Subcutaneous abdominal adipose tissue (tissue), 5 donors: ENCODE data around the gene FAM83F.

Experiments used
- H3K27ac ChIP-seq: one replicate; pipeline ENCODE4 v1.7.0; 2013; ENCODE audit warnings: low read depth, mild to moderate bottlenecking, inconsistent platforms, low read length, moderate library complexity
- H3K27me3 ChIP-seq, 5 donors: one replicate each; pipeline ENCODE4 v1.7.0; 2013; ENCODE audit warnings: low read length in 5 of 5, inconsistent platforms in 1 of 5; ENCODE audit not compliant: control insufficient read depth in 5 of 5, insufficient read depth in 4 of 5
- H3K36me3 ChIP-seq, 5 donors: one replicate each; pipeline ENCODE4 v1.7.0; 2013; ENCODE audit warnings: low read length in 5 of 5; ENCODE audit not compliant: control insufficient read depth in 5 of 5, insufficient read depth in 5 of 5
- H3K4me1 ChIP-seq, 5 donors: one replicate each; pipeline ENCODE4 v1.7.0; 2013; ENCODE audit warnings: low read length in 5 of 5, mild to moderate bottlenecking in 3 of 5, moderate library complexity in 1 of 5; ENCODE audit not compliant: control insufficient read depth in 5 of 5, insufficient read depth in 5 of 5
- H3K4me3 ChIP-seq, 5 donors: one replicate each; pipeline ENCODE4 v1.7.0; 2013; ENCODE audit warnings: low read length in 5 of 5, low read depth in 1 of 5
- H3K9ac ChIP-seq, 5 donors: one replicate each; pipeline ENCODE4 v1.7.0; 2013; ENCODE audit warnings: low read length in 5 of 5, mild to moderate bottlenecking in 4 of 5, moderate library complexity in 3 of 5
- H3K9me3 ChIP-seq, 5 donors: one replicate each; pipeline ENCODE4 v1.7.0; 2013; ENCODE audit warnings: low read length in 5 of 5; ENCODE audit not compliant: control insufficient read depth in 5 of 5
- donor health status: healthy.
- donor health status: healthy.
- donor health status: healthy.
- donor health status: healthy.
- donor health status: healthy.

FAM83F gene

DNA sequence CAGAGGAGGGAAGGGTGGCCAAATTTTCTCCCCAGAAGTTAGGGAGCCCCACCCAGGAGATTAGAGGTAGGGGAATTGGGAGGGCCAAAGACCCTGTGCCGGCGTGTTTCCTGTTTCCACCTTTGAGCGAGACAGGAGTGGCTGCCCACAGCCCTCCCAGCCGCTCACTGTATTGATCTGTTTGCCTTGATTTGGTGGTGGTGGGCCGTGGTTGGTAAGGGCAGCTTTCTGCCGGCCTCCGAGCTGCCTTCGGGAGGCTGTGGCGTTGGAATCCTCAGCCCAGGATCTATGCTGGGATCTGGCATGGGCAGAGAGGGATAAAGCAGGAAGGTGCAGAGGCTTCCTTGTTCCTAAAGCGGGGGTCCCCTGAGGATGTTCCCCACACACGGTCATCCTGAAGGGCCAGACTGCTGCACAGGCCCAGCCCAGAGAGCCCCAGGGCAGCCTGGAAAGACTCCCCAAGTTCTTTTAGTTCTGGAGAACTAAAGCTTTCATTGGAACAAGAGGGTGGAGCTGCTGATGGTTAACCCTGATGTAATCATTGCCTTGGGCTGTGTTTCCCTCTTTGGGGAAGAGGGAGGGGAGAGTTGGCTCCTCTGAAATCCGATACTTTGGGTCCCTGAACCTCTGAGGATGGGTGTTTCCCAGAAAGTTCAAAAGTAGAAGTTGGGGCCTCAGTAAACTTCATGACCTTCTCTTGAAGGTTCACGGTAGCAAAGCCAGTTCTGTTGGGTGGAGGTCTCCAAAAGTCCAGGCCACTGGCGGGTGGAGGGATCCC lies 7.2 kb downstream of the FAM83F start:
- Histone ChIP-seq H3K27me3 (no peaks in the 10 kb centered on the region), H3K9me3 (no peaks in the 10 kb centered on the region), H3K27ac (no peak overlapping the region), H3K9ac (no peak overlapping the region), H3K4me1 (peaks cover 3 to 38% (median 26%) of the 10 kb centered on the region in 5 donors), H3K36me3 (no peaks in the 10 kb centered on the region), H3K4me3 (no peak overlapping the region)

DNA sequence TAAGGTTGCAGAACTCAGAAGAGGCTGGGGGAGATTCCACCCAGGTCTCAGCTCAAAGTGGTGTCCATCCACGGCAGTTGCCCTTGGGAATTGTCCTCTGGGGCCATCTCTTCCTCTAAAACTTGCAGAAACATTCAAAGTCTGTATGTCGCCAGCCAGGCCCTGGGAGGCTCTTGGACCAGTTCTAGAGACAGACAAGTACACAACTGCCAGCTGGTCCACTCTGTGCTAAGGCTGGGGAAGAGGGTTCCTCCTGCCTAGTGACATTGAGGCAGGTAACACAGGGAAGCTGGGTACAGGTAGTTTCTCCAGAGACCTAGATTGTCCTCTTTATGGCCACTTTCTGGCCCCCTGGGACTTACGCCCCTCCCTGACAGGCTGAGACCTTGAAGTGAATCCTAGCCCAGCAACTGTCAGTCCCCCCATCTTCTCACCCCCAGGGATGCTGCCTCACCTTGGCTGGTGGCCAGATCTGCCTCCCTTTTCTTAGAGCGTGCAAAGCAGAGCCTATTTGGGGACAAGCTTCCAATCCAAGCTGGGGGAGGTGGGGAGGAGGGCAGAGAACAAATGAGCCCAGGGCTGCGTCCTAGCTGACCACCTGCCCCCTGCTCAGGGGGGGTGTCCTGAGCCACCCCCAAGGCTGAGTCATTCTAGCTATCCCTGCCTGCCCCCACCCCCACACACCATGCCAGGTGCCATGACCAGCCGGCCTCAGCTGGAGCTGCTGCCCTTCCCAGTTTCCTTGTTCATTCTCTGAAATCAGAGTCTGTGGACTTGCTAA lies 8.4 kb downstream of the FAM83F start:
- Histone ChIP-seq H3K4me3 (no peak overlapping the region), H3K27me3 (peaks cover 0 to 6% (median 0%) of the 10 kb centered on the region in 5 donors), H3K4me1 (peaks cover 4 to 31% (median 19%) of the 10 kb centered on the region in 5 donors), H3K9ac (no peak overlapping the region), H3K9me3 (no peaks in the 10 kb centered on the region), H3K36me3 (no peaks in the 10 kb centered on the region), H3K27ac (no peak overlapping the region)

DNA sequence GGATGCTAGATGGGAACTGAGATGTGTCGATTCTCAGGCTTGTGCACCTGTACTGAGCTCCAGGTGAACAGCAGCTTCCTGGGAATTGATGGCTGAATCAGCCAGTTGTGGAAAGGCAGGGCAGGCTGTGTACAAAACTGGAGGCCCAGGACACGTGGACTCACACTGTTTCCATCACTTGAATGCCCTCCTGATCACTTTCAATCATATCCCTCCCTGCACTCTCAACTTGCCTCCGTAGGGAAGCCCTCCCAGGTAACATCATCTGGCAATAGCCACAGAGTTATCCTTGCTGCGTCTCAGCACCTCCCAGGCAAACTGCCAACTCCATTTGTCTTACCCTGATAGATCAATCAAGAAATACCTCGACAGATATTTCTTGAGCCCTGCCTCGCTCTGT lies 10.1 kb downstream of the FAM83F start:
- H3K9me3 ChIP-seq: no peaks in the 10 kb centered on the region
- H3K4me3 ChIP-seq: no peak overlapping the region
- peaks cover 0 to 11% (median 8%) of the 10 kb centered on the region in 5 donors for H3K27me3 ChIP-seq
- H3K9ac ChIP-seq: no peak overlapping the region
- peaks cover 4 to 32% (median 17%) of the 10 kb centered on the region in 5 donors for H3K4me1 ChIP-seq
- no peak overlapping the region for H3K27ac ChIP-seq
- H3K36me3 ChIP-seq: no peaks in the 10 kb centered on the region

DNA sequence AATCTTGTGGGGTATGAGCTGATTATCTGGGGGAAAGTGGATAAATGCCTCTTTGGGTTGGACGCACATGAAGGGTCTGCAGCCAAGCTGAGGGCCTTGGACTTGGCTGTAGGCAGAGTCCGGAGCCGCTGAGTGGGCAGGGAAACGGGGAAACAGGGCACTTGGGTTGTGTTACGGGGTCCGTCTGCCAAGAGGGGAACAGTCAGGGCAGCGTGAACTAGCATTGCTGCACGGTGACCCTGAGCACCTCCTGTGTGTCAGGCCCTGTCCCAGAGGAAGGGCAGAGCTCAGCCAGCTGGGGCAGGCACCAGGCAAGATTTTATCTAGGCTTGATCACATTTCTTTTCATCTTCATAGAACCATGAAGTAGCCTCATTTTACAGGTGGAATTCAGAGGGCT lies 11.9 kb downstream of the FAM83F start:
- peaks cover 0 to 22% (median 12%) of the 10 kb centered on the region in 5 donors for H3K27me3 ChIP-seq

DNA sequence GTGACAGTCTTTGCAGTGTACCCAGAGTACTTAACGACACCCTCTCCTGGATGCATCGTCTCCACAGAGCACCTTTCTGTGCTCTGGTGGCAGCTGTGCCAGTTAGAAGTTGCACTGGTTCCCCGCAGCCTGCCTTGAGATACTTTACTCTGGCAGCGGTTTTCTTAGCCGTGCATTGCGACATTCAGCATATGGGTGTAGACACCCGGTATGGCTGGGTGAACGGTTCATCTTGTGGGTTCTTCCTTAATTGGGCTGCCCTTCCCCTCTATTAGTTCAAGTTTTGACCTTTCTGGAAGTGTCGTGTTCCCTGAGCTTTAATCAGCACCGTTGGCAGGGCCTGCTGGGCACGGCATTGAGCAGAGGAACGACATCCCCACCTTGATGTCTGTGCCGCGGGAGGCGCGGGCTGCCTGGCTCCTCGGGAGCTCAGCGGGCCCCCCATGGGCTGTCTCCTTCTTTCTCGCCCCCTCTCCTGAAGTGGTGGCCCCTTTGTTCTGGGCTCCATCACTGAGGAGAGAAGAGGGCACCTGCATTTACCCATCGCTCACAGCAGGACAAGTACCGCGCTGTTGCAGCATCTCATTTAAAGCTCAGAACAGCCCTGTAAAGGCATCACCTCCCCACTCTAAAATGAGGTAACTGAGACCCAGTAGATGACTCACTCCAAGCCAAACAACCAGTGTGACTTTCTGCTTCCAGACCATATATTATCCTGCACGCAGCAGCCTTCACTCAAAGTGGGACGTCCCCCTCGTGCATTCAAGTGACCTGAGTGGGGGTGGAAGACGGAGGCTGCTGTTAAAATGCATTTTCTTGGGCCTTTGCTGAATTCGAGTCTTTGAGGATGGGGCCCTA lies 13.3 kb downstream of the FAM83F start:
- Histone ChIP-seq H3K4me3 (no peak overlapping the region), H3K4me1 (peaks cover 5 to 41% (median 27%) of the 10 kb centered on the region in 5 donors), H3K9me3 (no peaks in the 10 kb centered on the region), H3K36me3 (no peaks in the 10 kb centered on the region), H3K27ac (no peak overlapping the region), H3K27me3 (peaks cover 0 to 22% (median 12%) of the 10 kb centered on the region in 5 donors), H3K9ac (no peak overlapping the region)

More for the DNA sequence above, 11.9 kb downstream of the FAM83F start:
- Histone ChIP-seq H3K9ac (no peak overlapping the region), H3K4me3 (no peak overlapping the region), H3K27ac (no peak overlapping the region), H3K9me3 (no peaks in the 10 kb centered on the region), H3K36me3 (no peaks in the 10 kb centered on the region), H3K4me1 (peaks cover 5 to 41% (median 27%) of the 10 kb centered on the region in 5 donors)

DNA sequence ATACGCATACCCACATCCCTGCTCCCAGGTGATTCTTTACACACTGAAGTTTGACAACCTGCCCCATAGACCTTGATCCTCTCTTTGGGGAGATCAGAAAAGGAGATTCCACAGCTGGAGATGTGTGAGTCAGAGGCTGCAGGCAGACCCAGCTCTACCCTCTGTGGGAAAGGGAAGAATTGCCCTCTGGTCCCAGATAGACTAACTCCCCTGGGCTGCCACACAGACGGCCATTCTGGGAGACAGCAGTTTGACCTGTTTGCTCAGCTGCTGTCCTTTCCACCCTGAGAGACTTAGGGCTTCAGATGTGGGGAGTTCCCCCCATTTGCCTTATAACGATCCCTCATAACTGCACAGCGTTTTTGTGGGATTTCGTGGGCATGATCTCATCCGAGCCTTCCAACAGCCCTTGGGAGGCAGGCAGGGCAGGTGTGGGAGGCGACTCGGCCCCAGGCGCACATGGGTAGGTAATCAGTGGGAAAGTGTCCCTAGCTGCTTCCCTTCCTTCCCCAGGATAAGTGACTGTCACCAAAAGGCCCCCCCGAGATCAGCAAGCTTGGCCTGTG lies 14.1 kb downstream of the FAM83F start:
- peaks cover 0 to 22% (median 12%) of the 10 kb centered on the region in 5 donors for H3K27me3 ChIP-seq
- H3K27ac ChIP-seq: no peak overlapping the region
- H3K4me3 ChIP-seq: no peak overlapping the region
- H3K36me3 ChIP-seq: no peaks in the 10 kb centered on the region
- H3K4me1 ChIP-seq: peaks cover 5 to 41% (median 27%) of the 10 kb centered on the region in 5 donors
- H3K9me3 ChIP-seq: no peaks in the 10 kb centered on the region
- no peak overlapping the region for H3K9ac ChIP-seq

- Histone ChIP-seq H3K4me3 (peak overlapping the region in 3 of 5 donors; percentile 4 to 39 (median 15)), H3K27ac (no peak overlapping the region), H3K36me3 (no peaks in the 10 kb centered on the region), H3K9ac (no peak overlapping the region), H3K4me1 (peaks cover 5 to 41% (median 27%) of the 10 kb centered on the region in 5 donors), H3K27me3 (peaks cover 0 to 22% (median 12%) of the 10 kb centered on the region in 5 donors), H3K9me3 (no peaks in the 10 kb centered on the region)
These were observed 14.6 kb downstream of the FAM83F start for GRCh38 chr22:40009292-40009774.

DNA sequence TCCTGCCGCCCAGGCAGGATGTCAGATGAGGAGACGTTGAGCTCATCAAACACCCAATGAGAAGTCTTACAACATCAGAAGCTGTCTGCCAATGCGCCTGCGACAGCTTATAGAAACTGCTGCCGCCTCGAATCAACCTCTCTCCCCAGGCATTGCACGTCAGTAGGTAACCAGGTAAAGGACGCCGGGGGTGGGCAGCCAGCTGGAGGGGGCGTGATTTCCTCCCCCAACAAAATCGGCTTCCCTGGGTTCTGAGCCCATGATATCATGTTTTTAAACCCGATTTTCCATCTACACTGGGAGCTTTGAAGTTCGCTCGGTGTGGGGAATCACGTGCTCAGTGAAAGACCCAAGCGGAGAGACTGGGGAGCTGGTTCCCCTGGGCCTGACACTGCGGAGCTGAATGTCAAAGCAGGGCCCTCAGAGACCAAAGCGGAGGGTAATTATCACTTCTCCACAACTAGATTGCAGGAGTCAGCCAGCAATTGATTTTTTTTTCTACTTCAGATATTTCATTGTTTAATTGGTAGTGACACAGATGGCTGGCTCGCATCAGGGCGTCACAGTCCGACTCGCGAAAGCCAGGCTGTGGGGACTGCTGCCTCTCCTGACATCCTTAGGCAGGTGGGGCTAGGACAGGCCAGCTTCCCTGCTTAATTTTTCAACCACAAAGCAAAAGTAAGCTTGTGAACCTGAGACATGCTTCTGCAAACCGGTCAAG lies 15.4 kb downstream of the FAM83F start:
- H3K9me3 ChIP-seq: no peaks in the 10 kb centered on the region
- peak overlapping the region in 2 of 5 donors; percentile 4 to 39 for H3K4me3 ChIP-seq
- no peaks in the 10 kb centered on the region for H3K36me3 ChIP-seq
- peaks cover 5 to 41% (median 31%) of the 10 kb centered on the region in 5 donors for H3K4me1 ChIP-seq
- peaks cover 0 to 22% (median 12%) of the 10 kb centered on the region in 5 donors for H3K27me3 ChIP-seq
- H3K9ac ChIP-seq: no peak overlapping the region
- no peak overlapping the region for H3K27ac ChIP-seq

DNA sequence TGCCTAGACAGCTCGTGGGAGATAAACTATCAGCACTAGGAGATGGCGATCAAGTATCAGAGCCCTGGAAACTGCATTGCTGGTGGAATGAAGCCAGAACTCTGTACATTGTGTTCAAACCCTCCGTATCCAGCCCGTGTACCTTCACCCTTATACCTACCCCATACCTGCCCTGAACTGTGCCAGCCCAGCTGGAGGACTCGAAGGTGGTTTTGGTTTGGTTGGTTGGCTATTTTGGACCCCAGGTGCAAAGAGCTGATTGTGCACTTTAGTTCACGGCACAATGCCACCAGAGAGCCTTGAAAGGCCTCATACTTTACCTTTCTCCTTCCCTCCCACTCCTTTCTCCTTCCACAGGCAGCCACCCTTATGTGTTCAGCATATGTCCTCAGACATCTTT lies 16.0 kb downstream of the FAM83F start:
- Histone ChIP-seq H3K4me1 (peaks cover 5 to 48% (median 38%) of the 10 kb centered on the region in 5 donors), H3K4me3 (peak overlapping the region in 1 of 5 donors; percentile 39), H3K27me3 (peaks cover 0 to 22% (median 12%) of the 10 kb centered on the region in 5 donors), H3K27ac (no peak overlapping the region), H3K36me3 (no peaks in the 10 kb centered on the region), H3K9ac (no peak overlapping the region), H3K9me3 (no peaks in the 10 kb centered on the region)
